Fibroblast of skin of abdomen (primary cell): ENCODE measurements around the gene ZNF587B.
A peak's percentile ranks its signal among the peaks of the same experiment; 100 is the strongest.
"Not testable (repeated sequence)": the region's sequence is repeated elsewhere in the genome, so short reads cannot be mapped to it uniquely, and the experiment has no call there.

Experiments used
- DNase-seq: peaks from one replicate; pipeline ENCODE4 v3.0.0-alpha.2; 2013

The ZNF587B gene

GRCh38 chr19:57819475-57820148, 10.5 kb upstream of the ZNF587B start:
- DNase-seq: peak; percentile 93

GRCh38 chr19:57820599-57820998, 9.5 kb upstream of the ZNF587B start:
- DNase-seq: no peak

GRCh38 chr19:57821095-57821494, 9.0 kb upstream of the ZNF587B start:
- DNase-seq: not testable (repeated sequence)

GRCh38 chr19:57821501-57821900, 8.6 kb upstream of the ZNF587B start:
- not testable (repeated sequence) for DNase-seq

- not testable (repeated sequence) for DNase-seq
Observed at GRCh38 chr19:57823155-57823554, 6.9 kb upstream of the ZNF587B start.

- DNase-seq: not testable (repeated sequence)
Observed at GRCh38 chr19:57823608-57824007, 6.5 kb upstream of the ZNF587B start.

- no peak for DNase-seq
Observed at GRCh38 chr19:57825511-57825910, 4.6 kb upstream of the ZNF587B start.

- no peak for DNase-seq
Observed at GRCh38 chr19:57829316-57829715, 783 bp upstream of the ZNF587B start.

- DNase-seq: not testable (repeated sequence)
Observed at GRCh38 chr19:57836991-57837390, 6.9 kb downstream of the ZNF587B start.

GRCh38 chr19:57838622-57839191, 8.6 kb downstream of the ZNF587B start:
- not testable (repeated sequence) for DNase-seq

- no peak for DNase-seq
Observed at GRCh38 chr19:57841122-57841763, 11.1 kb downstream of the ZNF587B start.

- DNase-seq: not testable (repeated sequence)
Observed at GRCh38 chr19:57847164-57847563, 17.1 kb downstream of the ZNF587B start.

GRCh38 chr19:57849162-57849665, 19.1 kb downstream of the ZNF587B start:
- not testable (repeated sequence) for DNase-seq

- DNase-seq: peak; percentile 85
Observed at GRCh38 chr19:57849666-57850473, 19.8 kb downstream of the ZNF587B start, which contains the start of gene ZNF587. TSS of gene ZNF587 (plus strand) at chr19:57849859. CDS start at chr19:57850039, 180 bp downstream.

- DNase-seq: peak; percentile 39
Observed at GRCh38 chr19:57850553-57851017, 20.5 kb downstream of the ZNF587B start.

- DNase-seq: not testable (repeated sequence)
Observed at GRCh38 chr19:57851812-57852603, 21.9 kb downstream of the ZNF587B start.

- DNase-seq: not testable (repeated sequence)
Observed at GRCh38 chr19:57854117-57854516, 24.0 kb downstream of the ZNF587B start.

GRCh38 chr19:57862351-57862750, 32.3 kb downstream of the ZNF587B start:
- DNase-seq: not testable (repeated sequence)

- no peak for DNase-seq
Observed at GRCh38 chr19:57867868-57868492, 37.9 kb downstream of the ZNF587B start.

- DNase-seq: not testable (repeated sequence)
Observed at GRCh38 chr19:57869655-57870054, 39.6 kb downstream of the ZNF587B start.

GRCh38 chr19:57870225-57870624, 40.1 kb downstream of the ZNF587B start:
- no peak for DNase-seq
